HEK293T (cell line): ENCODE measurements around the gene CA7.

ENCODE experiments used
- CTCF ChIA-PET: fragments of 350-600 bp; formaldehyde crosslinking; extraction: SDS; loops from one replicate; lab custom pipeline; 2021; ENCODE audit warnings: antibody characterized with exemption, inconsistent platforms; lab: Yijun Ruan, JAX
- POLR2A ChIA-PET: fragments of 350-600 bp; formaldehyde crosslinking; extraction: SDS; loops from one replicate; lab custom pipeline; 2020; ENCODE audit warnings: antibody characterized with exemption, inconsistent platforms; lab: Yijun Ruan, JAX
- DNase-seq: peaks from one replicate; pipeline ENCODE4 v3.0.0; 2012; ENCODE audit warnings: mixed read lengths; ENCODE audit errors: extremely low spot score
- ARNT ChIP-seq: fragments of 450-650 bp; IDR thresholded peaks from 2 replicates; pipeline ENCODE4 v1.6.1; 2017; ENCODE audit warnings: mild to moderate bottlenecking
- BHLHE40 ChIP-seq: fragments of 450-650 bp; IDR thresholded peaks from 2 replicates; pipeline ENCODE4 v1.6.1; 2016; ENCODE audit warnings: mild to moderate bottlenecking, moderate library complexity, borderline replicate concordance
- CTBP1 ChIP-seq: fragments of 450-650 bp; IDR thresholded peaks from 2 replicates; pipeline ENCODE4 v1.6.1; 2016; ENCODE audit warnings: borderline replicate concordance
- ELF4 ChIP-seq: fragments of 450-650 bp; IDR thresholded peaks from 2 replicates; pipeline ENCODE4 v1.6.1; 2017; ENCODE audit warnings: antibody characterized with exemption
- FOXA1 ChIP-seq: fragments of 450-650 bp; IDR thresholded peaks from 2 replicates; pipeline ENCODE4 v1.6.1; 2016; ENCODE audit warnings: mild to moderate bottlenecking
- FOXK2 ChIP-seq: fragments of 450-650 bp; IDR thresholded peaks from 2 replicates; pipeline ENCODE4 v1.6.1; 2016; ENCODE audit warnings: mild to moderate bottlenecking
- FOXM1 ChIP-seq: fragments of 450-650 bp; IDR thresholded peaks from 2 replicates; pipeline ENCODE4 v1.6.1; 2017; ENCODE audit warnings: mild to moderate bottlenecking, borderline replicate concordance
- HDGF ChIP-seq: fragments of 450-650 bp; IDR thresholded peaks from 2 replicates; pipeline ENCODE4 v1.6.1; 2017; ENCODE audit warnings: antibody characterized with exemption, borderline replicate concordance
- L3MBTL2 ChIP-seq: fragments of 450-650 bp; conservative IDR thresholded peaks from 2 replicates; pipeline ENCODE4 v1.6.1; 2016; ENCODE audit warnings: mild to moderate bottlenecking
- LEF1 ChIP-seq: fragments of 450-650 bp; IDR thresholded peaks from 2 replicates; pipeline ENCODE4 v1.6.1; 2017; ENCODE audit warnings: mild to moderate bottlenecking, borderline replicate concordance
- NFRKB ChIP-seq: fragments of 450-650 bp; IDR thresholded peaks from 2 replicates; pipeline ENCODE4 v1.6.1; 2016; ENCODE audit warnings: mild to moderate bottlenecking, moderate library complexity
- PKNOX1 ChIP-seq: fragments of 450-650 bp; IDR thresholded peaks from 2 replicates; pipeline ENCODE4 v1.6.1; 2016
- SP1 ChIP-seq: fragments of 450-650 bp; IDR thresholded peaks from 2 replicates; pipeline ENCODE4 v1.6.1; 2017
- SUZ12 ChIP-seq: fragments of 450-650 bp; IDR thresholded peaks from 2 replicates; pipeline ENCODE4 v1.6.1; 2016; ENCODE audit warnings: mild to moderate bottlenecking
- TARDBP ChIP-seq: fragments of 450-650 bp; IDR thresholded peaks from 2 replicates; pipeline ENCODE4 v1.6.1; 2016
- ZNF384 ChIP-seq: fragments of 450-650 bp; IDR thresholded peaks from 2 replicates; pipeline ENCODE4 v1.6.1; 2016

CA7 gene

GRCh38 chr16:66832190-66832589 lies 12.0 kb upstream of the CA7 start:
- ChIA-PET CTCF (no interaction called here), POLR2A (no interaction called here)
- DNase-seq = no peak
- TF ChIP-seq CTBP1 (no peak), PKNOX1 (no peak), NFRKB (no peak), SP1 (no peak), ELF4 (no peak), ZNF384 (no peak), ARNT (no peak), TARDBP (no peak), FOXK2 (no peak), HDGF (no peak), SUZ12 (no peak), FOXM1 (no peak), L3MBTL2 (no peak), FOXA1 (no peak), BHLHE40 (no peak), LEF1 (no peak)

- TF ChIP-seq FOXK2 (no peak), BHLHE40 (no peak), LEF1 (no peak), CTBP1 (no peak), ELF4 (no peak), SUZ12 (no peak)
Observed at GRCh38 chr16:66832661-66833305, 11.4 kb upstream of the CA7 start.

GRCh38 chr16:66834746-66835145 lies 9.5 kb upstream of the CA7 start:
- DNase-seq = no peak
- ChIA-PET CTCF (interaction anchor here (0.7 kb wide), 1 partner anchor 33 kb away, joined by 4 read pairs; no protein-coding TSS in a partner anchor), POLR2A (no interaction called here)
- TF ChIP-seq NFRKB (no peak), SP1 (no peak), ZNF384 (no peak), FOXM1 (no peak), ARNT (no peak)

More at GRCh38 chr16:66832661-66833305, 11.4 kb upstream of the CA7 start:
- DNase-seq = peak; percentile 5
- CTCF ChIA-PET = no interaction called here
- POLR2A ChIA-PET = no interaction called here

GRCh38 chr16:66840883-66841282 lies 3.3 kb upstream of the CA7 start:
- CTCF ChIA-PET = interaction anchor here (1.2 to 2.2 kb wide), 2 partner anchors 10 to 32 kb away, joined by 3 to 13 read pairs; partner anchors contain the start of gene NAE1

GRCh38 chr16:66841366-66841765 lies 2.8 kb upstream of the CA7 start:
- TF ChIP-seq LEF1 = no peak
- TF ChIP-seq FOXM1 = no peak
- TF ChIP-seq SUZ12 = no peak
- TF ChIP-seq NFRKB = no peak
- no peak for TF ChIP-seq CTBP1
- TF ChIP-seq ZNF384 = no peak
- no peak for TF ChIP-seq ARNT
- no peak for TF ChIP-seq L3MBTL2
- TF ChIP-seq BHLHE40 = no peak
- TF ChIP-seq ELF4 = no peak
- no peak for TF ChIP-seq TARDBP
- no peak for TF ChIP-seq PKNOX1
- no peak for TF ChIP-seq FOXA1
- TF ChIP-seq FOXK2 = no peak
- TF ChIP-seq HDGF = no peak
- TF ChIP-seq SP1 = no peak

More at GRCh38 chr16:66840883-66841282, 3.3 kb upstream of the CA7 start:
- POLR2A ChIA-PET = interaction anchor here (2.2 kb wide), 1 partner anchor 10 kb away, joined by 10 read pairs; the partner anchor contains the start of gene NAE1
- TF ChIP-seq SP1 (no peak), FOXM1 (no peak), FOXA1 (no peak), SUZ12 (no peak), L3MBTL2 (no peak), BHLHE40 (no peak), ELF4 (no peak), LEF1 (no peak), CTBP1 (no peak)
- no peak for DNase-seq

GRCh38 chr16:66842765-66843164 lies 1.4 kb upstream of the CA7 start:
- ChIA-PET POLR2A (interaction anchor here (2.2 kb wide), 1 partner anchor 12 kb away, joined by 10 read pairs; the partner anchor contains the start of gene NAE1), CTCF (interaction anchor here (2.2 kb wide), 1 partner anchor 12 kb away, joined by 13 read pairs; the partner anchor contains the start of gene NAE1)
- TF ChIP-seq TARDBP = no peak
- no peak for TF ChIP-seq BHLHE40
- TF ChIP-seq ARNT = no peak
- no peak for TF ChIP-seq CTBP1
- TF ChIP-seq HDGF = no peak
- no peak for TF ChIP-seq SP1
- DNase-seq = peak; percentile 9

More at GRCh38 chr16:66841366-66841765, 2.8 kb upstream of the CA7 start:
- DNase-seq = no peak
- CTCF ChIA-PET = interaction anchor here (1.2 to 2.2 kb wide), 2 partner anchors 11 to 32 kb away, joined by 3 to 13 read pairs; partner anchors contain the start of gene NAE1
- POLR2A ChIA-PET = interaction anchor here (2.2 kb wide), 1 partner anchor 11 kb away, joined by 10 read pairs; the partner anchor contains the start of gene NAE1
